Measurements from ENCODE around the gene EMX1.

DNA sequence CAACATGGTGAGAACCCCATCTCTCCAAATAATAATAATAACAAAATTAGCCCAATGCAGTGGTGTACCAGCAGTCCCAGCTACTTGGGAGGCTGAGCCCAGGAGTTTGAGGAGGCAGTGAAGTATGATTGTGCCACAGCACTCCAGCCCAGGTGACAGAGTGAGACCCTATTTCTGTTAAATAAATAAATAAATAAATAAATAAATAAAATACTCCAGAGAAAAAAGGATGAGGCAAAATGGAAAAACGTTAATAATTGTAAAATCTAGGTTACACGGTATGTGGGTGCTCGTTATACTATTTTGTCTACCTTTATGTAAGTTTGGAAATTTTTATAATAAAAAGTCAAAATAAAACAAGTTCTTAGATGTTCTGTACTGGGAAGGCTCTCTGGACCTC is 8.6 kb upstream of the EMX1 start:
- TF ChIP-seq, protein P1, sequence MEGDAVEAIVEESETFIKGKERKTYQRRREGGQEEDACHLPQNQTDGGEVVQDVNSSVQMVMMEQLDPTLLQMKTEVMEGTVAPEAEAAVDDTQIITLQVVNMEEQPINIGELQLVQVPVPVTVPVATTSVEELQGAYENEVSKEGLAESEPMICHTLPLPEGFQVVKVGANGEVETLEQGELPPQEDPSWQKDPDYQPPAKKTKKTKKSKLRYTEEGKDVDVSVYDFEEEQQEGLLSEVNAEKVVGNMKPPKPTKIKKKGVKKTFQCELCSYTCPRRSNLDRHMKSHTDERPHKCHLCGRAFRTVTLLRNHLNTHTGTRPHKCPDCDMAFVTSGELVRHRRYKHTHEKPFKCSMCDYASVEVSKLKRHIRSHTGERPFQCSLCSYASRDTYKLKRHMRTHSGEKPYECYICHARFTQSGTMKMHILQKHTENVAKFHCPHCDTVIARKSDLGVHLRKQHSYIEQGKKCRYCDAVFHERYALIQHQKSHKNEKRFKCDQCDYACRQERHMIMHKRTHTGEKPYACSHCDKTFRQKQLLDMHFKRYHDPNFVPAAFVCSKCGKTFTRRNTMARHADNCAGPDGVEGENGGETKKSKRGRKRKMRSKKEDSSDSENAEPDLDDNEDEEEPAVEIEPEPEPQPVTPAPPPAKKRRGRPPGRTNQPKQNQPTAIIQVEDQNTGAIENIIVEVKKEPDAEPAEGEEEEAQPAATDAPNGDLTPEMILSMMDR (IDR thresholded peaks at IDR 0.05): no peak
- no peak for TF ChIP-seq EZH2 (IDR thresholded peaks at IDR 0.05)
- TF ChIP-seq EZH2phosphoT487 (IDR thresholded peaks at IDR 0.05): no peak
